SK-N-SH (cell line): ENCODE results near the gene RHBDD3. TPM values are rescaled to one million over a fixed set of nuclear protein-coding genes. Genes with fewer than 3 reads are reported as not detected.

Experiments
- CTCF ChIA-PET: fragments of 300-600, 350-600 bp; formaldehyde crosslinking; extraction: SDS; loops from one replicate; lab custom pipeline; 2021; lab: Yijun Ruan, JAX
- POLR2A ChIA-PET: fragments of 350-600 bp; sonication (Branson Sonifier 250); formaldehyde crosslinking; extraction: SDS; loops from one replicate; lab custom pipeline; 2020; ENCODE audit warnings: antibody characterized with exemption, inconsistent platforms; lab: Yijun Ruan, JAX
- DNase-seq: peaks from one replicate; pipeline ENCODE4 v3.0.0; 2012
- H2AFZ ChIP-seq: fragments of 200-600 bp; sonication (generic); 2 replicates; pipeline ENCODE4 v1.8.1; 2016; ENCODE audit warnings: antibody characterized with exemption, mild to moderate bottlenecking, low read depth
- H3F3A ChIP-seq: fragments of 200-600 bp; sonication (generic); replicated peaks from 2 replicates; pipeline ENCODE3; 2016; ENCODE audit warnings: antibody characterized with exemption, mild to moderate bottlenecking; ENCODE audit not compliant: insufficient read depth
- H3K27ac ChIP-seq, 2 experiments: fragments of 200-500 bp in 1 of 2; fragments of 200-600 bp in 1 of 2; sonication (Bioruptor generic) in 1 of 2; sonication (generic), shearing (Covaris generic) in 1 of 2; 2 replicates each; pipeline versions ENCODE4 v1.5.1 to v1.6.1; 2014 to 2016; ENCODE audit warnings: low read depth in 2 of 2, inconsistent platforms in 1 of 2, low read length in 1 of 2, mild to moderate bottlenecking in 1 of 2, mixed read lengths in 1 of 2
- H3K27me3 ChIP-seq: fragments of 200-600 bp; sonication (generic), shearing (Covaris generic); 2 replicates; pipeline ENCODE4 v1.6.1; 2016; ENCODE audit warnings: mixed run types; ENCODE audit not compliant: insufficient read depth
- H3K36me3 ChIP-seq, 2 experiments: fragments of 200-500 bp in 1 of 2; fragments of 200-600 bp in 1 of 2; sonication (Bioruptor generic) in 1 of 2; sonication (generic) in 1 of 2; replicated peaks in 1 of 2; 2 replicates each; pipeline versions ENCODE3 to v1.5.1; 2014 to 2016; ENCODE audit warnings: low read length in 1 of 2, mild to moderate bottlenecking in 1 of 2; ENCODE audit not compliant: insufficient read depth in 2 of 2, control insufficient read depth in 1 of 2
- H3K4me1 ChIP-seq, 2 experiments: fragments of 200-500 bp in 1 of 2; fragments of 200-600 bp in 1 of 2; sonication (Bioruptor generic) in 1 of 2; sonication (generic), shearing (Covaris generic) in 1 of 2; 2 replicates each; pipeline versions ENCODE4 v1.5.1 to v1.6.1; 2014 to 2016; ENCODE audit warnings: low read depth in 1 of 2, low read length in 1 of 2, mixed run types in 1 of 2; ENCODE audit not compliant: insufficient read depth in 2 of 2, control insufficient read depth in 1 of 2
- H3K4me2 ChIP-seq: fragments of 200-600 bp; sonication (generic), shearing (Covaris generic); 2 replicates; pipeline ENCODE4 v1.6.1; 2017; ENCODE audit warnings: mixed run types
- H3K4me3 ChIP-seq, 2 experiments: fragments of 200-500 bp in 1 of 2; fragments of 200-600 bp in 1 of 2; sonication (Bioruptor generic) in 1 of 2; sonication (generic), shearing (Covaris generic) in 1 of 2; 2 replicates each; pipeline versions ENCODE4 v1.5.1 to v1.8.1; 2014 to 2016; ENCODE audit warnings: low read depth in 2 of 2, inconsistent platforms in 1 of 2, low read length in 1 of 2, mild to moderate bottlenecking in 1 of 2, mixed read lengths in 1 of 2, moderate library complexity in 1 of 2
- H3K79me2 ChIP-seq: fragments of 200-600 bp; sonication (generic); 2 replicates; pipeline ENCODE4 v1.8.1; 2017; ENCODE audit warnings: mild to moderate bottlenecking; ENCODE audit not compliant: insufficient read depth
- H3K9ac ChIP-seq: fragments of 200-600 bp; sonication (generic); 2 replicates; pipeline ENCODE4 v1.6.1; 2017; ENCODE audit warnings: mixed run types
- H3K9me2 ChIP-seq: fragments of 200-600 bp; sonication (generic); 2 replicates; pipeline ENCODE4 v1.6.1; 2017; ENCODE audit warnings: mixed run types
- H3K9me3 ChIP-seq: fragments of 200-600 bp; sonication (generic); 2 replicates; pipeline ENCODE4 v1.6.1; 2017; ENCODE audit warnings: mixed run types, mild to moderate bottlenecking, moderate library complexity
- H4K20me1 ChIP-seq: fragments of 200-600 bp; sonication (generic); 2 replicates; pipeline ENCODE4 v1.6.1; 2017; ENCODE audit warnings: mild to moderate bottlenecking, mixed run types; ENCODE audit not compliant: insufficient read depth
- CHD2 ChIP-seq: fragments of 150-350 bp; IDR thresholded peaks from 2 replicates; pipeline ENCODE4 v1.6.1; 2018; ENCODE audit warnings: low read length; ENCODE audit not compliant: partially characterized antibody
- CTCF ChIP-seq: fragments of 200-600 bp; sonication (generic); IDR thresholded peaks from 2 replicates; pipeline ENCODE4 v1.6.1; 2017; ENCODE audit warnings: antibody characterized with exemption, mild to moderate bottlenecking, moderate library complexity
- ELF1 ChIP-seq: IDR thresholded peaks from 2 replicates; pipeline ENCODE4 v1.4.0; 2012
- GATA2 ChIP-seq: sonication (generic); formaldehyde crosslinking; IDR thresholded peaks from 2 replicates; pipeline ENCODE4 v1.5.0; 2020; ENCODE audit warnings: mild to moderate bottlenecking, missing genetic modification reagents
- JUND ChIP-seq: IDR thresholded peaks from 2 replicates; pipeline ENCODE4 v1.4.0; 2012
- MEF2A ChIP-seq: IDR thresholded peaks from 2 replicates; pipeline ENCODE4 v1.4.0; 2012; ENCODE audit warnings: low read depth, borderline replicate concordance
- NFIC ChIP-seq: IDR thresholded peaks from 2 replicates; pipeline ENCODE4 v1.4.0; 2012; ENCODE audit warnings: borderline replicate concordance
- POLR2AphosphoS5 ChIP-seq: IDR thresholded peaks from 2 replicates; pipeline ENCODE4 v1.6.1; 2012; ENCODE audit warnings: low read depth, low read length
- RAD21 ChIP-seq: IDR thresholded peaks from 2 replicates; pipeline ENCODE4 v1.6.1; 2012; ENCODE audit warnings: mild to moderate bottlenecking, low read length
- RCOR1 ChIP-seq: fragments of 150-350 bp; IDR thresholded peaks from 2 replicates; pipeline ENCODE4 v1.6.1; 2017; ENCODE audit warnings: antibody characterized with exemption, low read length
- RFX5 ChIP-seq: IDR thresholded peaks from 2 replicates; pipeline ENCODE4 v1.6.1; 2012; ENCODE audit warnings: mild to moderate bottlenecking, improper control_type of control experiment, low read length
- SMC3 ChIP-seq: IDR thresholded peaks from 2 replicates; pipeline ENCODE4 v1.6.1; 2012; ENCODE audit warnings: low read depth, low read length, improper control_type of control experiment
- TCF12 ChIP-seq: IDR thresholded peaks from 2 replicates; pipeline ENCODE4 v1.4.0; 2012
- TEAD4 ChIP-seq: IDR thresholded peaks from 2 replicates; pipeline ENCODE4 v1.4.0; 2012; ENCODE audit warnings: mild to moderate bottlenecking, borderline replicate concordance; ENCODE audit not compliant: insufficient read depth
- YY1 ChIP-seq: IDR thresholded peaks from 2 replicates; pipeline ENCODE4 v1.4.0; 2012; ENCODE audit warnings: low read depth, mild to moderate bottlenecking
- ZBTB33 ChIP-seq: IDR thresholded peaks from 2 replicates; pipeline ENCODE4 v1.4.0; 2012; ENCODE audit warnings: low read depth, borderline replicate concordance
- WGBS: methylation state at CpG from one replicate; pipeline ENCODE4 v1.1.6; 2017; ENCODE audit warnings: low lambda C conversion rate; 5-methylcytosine and 5-hydroxymethylcytosine counted together
- polyA plus RNA-seq, 3 experiments: library from polyadenylated mRNA; depleted of rRNA; stranded (reverse); fragments of >200 nt; gene quantifications; 2 replicates each; pipeline ENCODE4 v1.2.3, GENCODE V29; 2012
- TF ChIP-seq, protein P1 (sequence below): IDR thresholded peaks from 2 replicates; pipeline ENCODE4 v1.6.1; 2012; ENCODE audit warnings: mild to moderate bottlenecking, low read depth, low read length, moderate library complexity

RHBDD3 gene
- polyA plus RNA-seq, 1 of the 3 experiments (the other 2 are of a cell fraction) = 19.0 TPM

DNA sequence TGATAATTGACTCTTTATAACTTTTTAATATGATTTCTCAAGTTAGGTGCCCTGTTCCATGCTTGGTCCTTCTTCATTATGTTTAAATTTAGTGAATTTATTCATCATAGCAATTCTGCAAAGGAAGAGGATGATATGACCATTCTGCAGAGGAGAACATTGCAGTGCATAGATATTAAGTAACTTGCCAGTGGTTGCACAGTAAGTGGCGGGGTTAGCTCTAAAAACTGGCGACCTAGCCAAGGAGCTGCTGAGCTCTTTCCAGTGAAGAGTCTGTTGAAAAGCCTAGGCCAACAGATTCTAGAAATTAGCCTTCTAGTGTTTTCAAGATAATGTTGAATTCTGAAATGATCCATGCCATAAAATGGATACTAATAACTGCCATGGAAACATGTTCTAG is 4.8 kb upstream of the RHBDD3 start:
- TF ChIP-seq JUND = no peak
- TF ChIP-seq RCOR1 = no peak
- TF ChIP-seq YY1 = no peak
- TF ChIP-seq TCF12 = no peak
- TF ChIP-seq CHD2 = no peak
- no peak for TF ChIP-seq NFIC
- TF ChIP-seq GATA2 = no peak
- TF ChIP-seq, protein P1, sequence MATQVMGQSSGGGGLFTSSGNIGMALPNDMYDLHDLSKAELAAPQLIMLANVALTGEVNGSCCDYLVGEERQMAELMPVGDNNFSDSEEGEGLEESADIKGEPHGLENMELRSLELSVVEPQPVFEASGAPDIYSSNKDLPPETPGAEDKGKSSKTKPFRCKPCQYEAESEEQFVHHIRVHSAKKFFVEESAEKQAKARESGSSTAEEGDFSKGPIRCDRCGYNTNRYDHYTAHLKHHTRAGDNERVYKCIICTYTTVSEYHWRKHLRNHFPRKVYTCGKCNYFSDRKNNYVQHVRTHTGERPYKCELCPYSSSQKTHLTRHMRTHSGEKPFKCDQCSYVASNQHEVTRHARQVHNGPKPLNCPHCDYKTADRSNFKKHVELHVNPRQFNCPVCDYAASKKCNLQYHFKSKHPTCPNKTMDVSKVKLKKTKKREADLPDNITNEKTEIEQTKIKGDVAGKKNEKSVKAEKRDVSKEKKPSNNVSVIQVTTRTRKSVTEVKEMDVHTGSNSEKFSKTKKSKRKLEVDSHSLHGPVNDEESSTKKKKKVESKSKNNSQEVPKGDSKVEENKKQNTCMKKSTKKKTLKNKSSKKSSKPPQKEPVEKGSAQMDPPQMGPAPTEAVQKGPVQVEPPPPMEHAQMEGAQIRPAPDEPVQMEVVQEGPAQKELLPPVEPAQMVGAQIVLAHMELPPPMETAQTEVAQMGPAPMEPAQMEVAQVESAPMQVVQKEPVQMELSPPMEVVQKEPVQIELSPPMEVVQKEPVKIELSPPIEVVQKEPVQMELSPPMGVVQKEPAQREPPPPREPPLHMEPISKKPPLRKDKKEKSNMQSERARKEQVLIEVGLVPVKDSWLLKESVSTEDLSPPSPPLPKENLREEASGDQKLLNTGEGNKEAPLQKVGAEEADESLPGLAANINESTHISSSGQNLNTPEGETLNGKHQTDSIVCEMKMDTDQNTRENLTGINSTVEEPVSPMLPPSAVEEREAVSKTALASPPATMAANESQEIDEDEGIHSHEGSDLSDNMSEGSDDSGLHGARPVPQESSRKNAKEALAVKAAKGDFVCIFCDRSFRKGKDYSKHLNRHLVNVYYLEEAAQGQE = no peak
- no peak for TF ChIP-seq RFX5
- no peak for TF ChIP-seq RAD21
- TF ChIP-seq MEF2A = no peak
- no peak for TF ChIP-seq POLR2AphosphoS5
- TF ChIP-seq TEAD4 = no peak
- TF ChIP-seq CTCF = no peak
- TF ChIP-seq SMC3 = no peak
- TF ChIP-seq ZBTB33 = no peak
- TF ChIP-seq ELF1 = no peak
- DNase-seq = no peak
- ChIA-PET POLR2A (interaction anchor here (1.2 kb wide), 1 partner anchor 10 kb away, joined by 3 read pairs; no protein-coding TSS in a partner anchor), CTCF (interaction anchor here (0.9 to 3.5 kb wide), 3 partner anchors 14 to 86 kb away, joined by 4 to 19 read pairs (median 4); no protein-coding TSS in a partner anchor)
- Histone ChIP-seq H3K9me3 (no peaks in the 10 kb centered on the region), H3K27me3 (no peaks in the 10 kb centered on the region), H4K20me1 (peaks cover 91% of the 10 kb centered on the region), H3K4me2 (no peak overlapping the region), H3K9me2 (no peaks in the 10 kb centered on the region), H3K36me3 (peaks cover 80 to 81% of the 10 kb centered on the region in 2 experiments), H3K9ac (no peak overlapping the region), H3K4me3 (no peak overlapping the region), H3K27ac (no peak overlapping the region), H3K4me1 (peaks cover 25 to 26% of the 10 kb centered on the region in 2 experiments), H2AFZ (no peak overlapping the region), H3F3A (peaks cover 9% of the 10 kb centered on the region), H3K79me2 (peaks cover 97% of the 10 kb centered on the region)
- 98% methylated on average over 2 of the region's 2 CpGs for WGBS
